GM18505 (cell line): ENCODE data around the gene CFB.

Experiments
- ATAC-seq: cut with Tn5 transposase; IDR thresholded peaks from one replicate; pipeline ENCODE4 v1.9.1; 2021; ENCODE audit not compliant: unreplicated experiment
- POLR2A ChIP-seq: IDR thresholded peaks from 4 replicates; pipeline ENCODE4 v1.6.1; 2011; ENCODE audit warnings: borderline replicate concordance; ENCODE audit not compliant: insufficient read depth, insufficient read length; ENCODE audit errors: extremely low read depth

Gene CFB

DNA sequence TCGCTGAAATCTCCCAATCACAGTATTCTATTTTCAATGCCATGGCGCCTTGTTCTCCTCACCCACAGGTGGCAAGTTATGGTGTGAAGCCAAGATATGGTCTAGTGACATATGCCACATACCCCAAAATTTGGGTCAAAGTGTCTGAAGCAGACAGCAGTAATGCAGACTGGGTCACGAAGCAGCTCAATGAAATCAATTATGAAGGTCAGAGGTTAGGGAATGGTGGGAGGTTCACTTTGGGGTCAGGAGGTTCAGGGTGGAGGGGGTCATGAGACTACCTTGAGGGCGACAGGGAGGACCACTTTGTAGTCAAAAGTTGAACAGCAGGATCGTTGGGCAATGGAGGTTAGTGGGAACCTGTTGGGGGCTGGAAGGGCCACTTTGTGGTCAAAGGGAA is 2.4 kb downstream of the CFB start:
- ATAC-seq = no peak
- no peak for TF ChIP-seq POLR2A

DNA sequence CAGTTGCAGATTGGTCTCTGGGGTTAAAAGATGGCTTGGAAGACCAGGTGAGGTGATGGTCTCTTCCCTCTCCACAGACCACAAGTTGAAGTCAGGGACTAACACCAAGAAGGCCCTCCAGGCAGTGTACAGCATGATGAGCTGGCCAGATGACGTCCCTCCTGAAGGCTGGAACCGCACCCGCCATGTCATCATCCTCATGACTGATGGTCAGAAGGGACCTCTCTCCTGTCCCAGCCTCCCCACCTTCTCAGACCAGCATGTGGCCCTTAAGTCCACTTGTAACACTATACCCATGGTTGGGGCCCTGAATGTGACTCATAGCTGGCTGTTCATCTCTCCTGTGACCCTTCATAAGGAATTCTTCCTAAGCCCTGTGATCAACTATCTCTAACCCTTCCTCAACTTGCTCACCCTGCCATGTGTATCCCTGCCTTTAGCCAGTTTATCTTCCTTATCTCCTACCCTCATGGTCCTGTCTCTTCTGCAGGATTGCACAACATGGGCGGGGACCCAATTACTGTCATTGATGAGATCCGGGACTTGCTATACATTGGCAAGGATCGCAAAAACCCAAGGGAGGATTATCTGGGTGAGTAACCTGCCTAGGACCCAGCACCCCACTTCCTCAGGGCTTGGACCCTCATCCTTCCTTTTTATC is 3.0 kb downstream of the CFB start:
- no peak for TF ChIP-seq POLR2A
- no peak for ATAC-seq

DNA sequence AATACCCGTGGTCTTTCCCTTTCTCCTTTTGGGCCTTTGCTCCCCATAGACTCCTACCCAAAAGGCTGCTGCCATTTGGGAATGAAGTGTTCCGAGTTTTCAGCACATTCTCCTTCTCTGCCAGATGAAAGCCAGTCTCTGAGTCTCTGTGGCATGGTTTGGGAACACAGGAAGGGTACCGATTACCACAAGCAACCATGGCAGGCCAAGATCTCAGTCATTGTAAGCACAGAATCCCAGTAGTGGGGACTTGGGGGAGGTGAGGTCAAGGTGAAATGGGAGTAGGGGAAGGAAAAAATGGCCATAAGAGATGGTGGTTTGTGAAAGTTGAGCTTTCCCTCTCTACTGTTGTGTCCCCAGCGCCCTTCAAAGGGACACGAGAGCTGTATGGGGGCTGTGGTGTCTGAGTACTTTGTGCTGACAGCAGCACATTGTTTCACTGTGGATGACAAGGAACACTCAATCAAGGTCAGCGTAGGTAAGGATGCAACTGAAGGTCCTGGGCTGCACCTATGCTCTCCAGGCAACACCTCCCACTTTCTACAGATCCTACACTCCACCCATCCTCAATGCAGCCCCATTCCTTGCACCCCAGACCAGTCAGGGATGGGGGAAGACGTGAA is 4.1 kb downstream of the CFB start:
- ATAC-seq = no peak
- TF ChIP-seq POLR2A = no peak

DNA sequence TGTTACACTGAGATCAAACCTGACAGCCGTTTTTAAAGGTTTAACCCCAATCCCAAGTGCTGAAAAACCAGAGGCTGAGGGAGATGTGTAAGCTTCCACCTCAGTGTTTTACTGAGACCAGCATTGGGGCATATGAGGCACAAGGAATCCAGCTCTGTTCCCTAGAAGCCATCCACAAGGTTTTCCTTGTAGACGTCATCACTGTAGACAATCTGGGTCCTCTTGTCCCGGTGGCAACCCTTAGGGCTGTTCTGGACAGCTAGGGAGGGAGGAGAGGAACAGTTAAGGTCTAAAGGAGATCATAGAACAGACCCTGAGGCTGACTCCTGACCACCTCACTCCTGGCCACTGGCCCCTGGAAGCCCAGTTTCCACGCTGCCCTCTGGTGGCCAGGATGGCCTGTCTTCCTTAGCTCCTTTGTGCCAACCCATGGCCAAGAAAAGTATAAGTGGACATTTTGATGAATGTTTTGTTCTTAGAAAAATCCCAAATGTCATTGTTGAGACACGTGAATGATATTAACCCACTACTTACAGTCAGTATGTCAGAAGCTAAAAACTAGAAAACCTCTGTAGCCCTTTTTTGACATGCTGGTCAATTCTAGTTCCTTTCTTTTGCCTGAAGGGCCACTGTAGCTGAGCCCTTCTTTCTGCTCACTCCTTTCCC is 6.4 kb downstream of the CFB start:
- TF ChIP-seq POLR2A = no peak
- no peak for ATAC-seq

DNA sequence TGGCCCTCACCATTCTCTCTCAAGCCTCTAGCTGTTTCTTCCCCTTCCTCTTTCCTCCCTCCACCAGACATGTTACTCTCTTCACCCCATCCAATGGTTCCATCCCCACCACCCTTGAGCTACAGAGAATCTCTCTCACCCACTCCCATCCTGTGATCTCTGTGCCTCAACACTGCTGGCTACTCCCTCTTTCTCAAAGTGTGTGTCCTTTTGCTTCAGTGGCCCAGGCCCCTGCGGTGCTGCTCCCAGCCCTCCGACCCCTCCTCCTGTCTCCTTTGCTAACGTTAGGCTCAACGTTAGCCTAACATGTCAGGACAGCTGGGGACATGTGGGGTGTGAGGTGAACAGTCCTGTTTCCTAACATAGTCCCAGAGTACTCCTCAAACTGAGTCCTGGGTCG is 7.0 kb downstream of the CFB start:
- no peak for ATAC-seq

DNA sequence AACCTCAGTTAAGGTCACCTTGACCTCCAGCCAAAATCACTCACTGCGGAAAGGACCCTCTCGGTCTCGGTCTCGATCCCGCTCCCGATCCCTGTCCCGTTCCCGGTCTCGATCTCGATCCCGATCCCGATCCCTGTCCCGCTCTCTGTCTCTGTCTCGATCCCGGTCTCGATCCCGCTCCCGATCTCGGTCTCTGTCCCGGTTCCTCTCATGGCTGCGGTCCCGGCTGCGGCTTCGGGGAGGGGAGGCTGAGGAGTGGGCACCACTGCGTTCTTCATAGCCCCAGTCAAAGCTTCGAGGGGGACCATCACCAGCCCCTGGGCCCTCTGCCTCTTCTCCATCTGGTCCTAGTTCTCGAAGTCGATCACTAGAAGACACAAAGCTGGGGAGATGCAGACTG is 8.6 kb downstream of the CFB start:
- no peak for ATAC-seq
- TF ChIP-seq POLR2A = no peak

More for the DNA sequence above, 7.0 kb downstream of the CFB start:
- no peak for TF ChIP-seq POLR2A

DNA sequence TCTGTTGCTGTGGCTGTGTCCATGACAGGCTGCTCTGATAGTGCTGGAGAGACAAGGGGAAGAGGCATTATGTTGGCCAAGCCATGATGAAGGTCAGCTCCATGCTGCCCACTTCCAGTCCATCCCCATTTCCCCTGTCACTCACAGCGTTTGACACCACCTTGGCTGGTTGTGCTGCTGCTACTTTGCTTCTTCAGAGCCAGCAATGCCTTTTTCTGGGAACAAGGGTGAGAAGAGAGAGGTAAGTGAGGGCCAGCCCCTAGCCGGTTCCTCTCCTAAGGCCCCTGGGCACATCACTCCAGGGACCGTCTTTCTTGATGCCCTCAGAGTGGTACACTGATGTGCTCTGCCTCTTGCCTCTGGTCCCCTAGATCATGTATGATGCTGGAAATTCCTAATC is 10.9 kb downstream of the CFB start:
- TF ChIP-seq POLR2A = no peak
- no peak for ATAC-seq

DNA sequence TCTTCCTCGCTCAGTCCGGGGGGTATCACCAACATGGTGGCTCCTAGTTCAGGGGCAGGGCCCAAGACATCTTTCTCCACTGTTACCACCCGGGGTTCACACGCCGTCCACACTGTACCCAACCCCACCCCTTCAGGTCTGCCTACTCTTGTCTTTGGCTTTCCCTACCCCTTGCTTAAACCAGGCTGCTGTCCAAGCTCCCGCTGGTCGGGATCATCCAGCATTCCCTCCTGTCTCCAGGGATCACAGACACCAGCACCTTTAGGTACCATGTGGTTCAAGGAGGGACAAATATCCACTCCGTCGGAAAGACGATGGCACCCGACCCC is 12.5 kb downstream of the CFB start:
- ATAC-seq = peak; percentile 10
- no peak for TF ChIP-seq POLR2A

DNA sequence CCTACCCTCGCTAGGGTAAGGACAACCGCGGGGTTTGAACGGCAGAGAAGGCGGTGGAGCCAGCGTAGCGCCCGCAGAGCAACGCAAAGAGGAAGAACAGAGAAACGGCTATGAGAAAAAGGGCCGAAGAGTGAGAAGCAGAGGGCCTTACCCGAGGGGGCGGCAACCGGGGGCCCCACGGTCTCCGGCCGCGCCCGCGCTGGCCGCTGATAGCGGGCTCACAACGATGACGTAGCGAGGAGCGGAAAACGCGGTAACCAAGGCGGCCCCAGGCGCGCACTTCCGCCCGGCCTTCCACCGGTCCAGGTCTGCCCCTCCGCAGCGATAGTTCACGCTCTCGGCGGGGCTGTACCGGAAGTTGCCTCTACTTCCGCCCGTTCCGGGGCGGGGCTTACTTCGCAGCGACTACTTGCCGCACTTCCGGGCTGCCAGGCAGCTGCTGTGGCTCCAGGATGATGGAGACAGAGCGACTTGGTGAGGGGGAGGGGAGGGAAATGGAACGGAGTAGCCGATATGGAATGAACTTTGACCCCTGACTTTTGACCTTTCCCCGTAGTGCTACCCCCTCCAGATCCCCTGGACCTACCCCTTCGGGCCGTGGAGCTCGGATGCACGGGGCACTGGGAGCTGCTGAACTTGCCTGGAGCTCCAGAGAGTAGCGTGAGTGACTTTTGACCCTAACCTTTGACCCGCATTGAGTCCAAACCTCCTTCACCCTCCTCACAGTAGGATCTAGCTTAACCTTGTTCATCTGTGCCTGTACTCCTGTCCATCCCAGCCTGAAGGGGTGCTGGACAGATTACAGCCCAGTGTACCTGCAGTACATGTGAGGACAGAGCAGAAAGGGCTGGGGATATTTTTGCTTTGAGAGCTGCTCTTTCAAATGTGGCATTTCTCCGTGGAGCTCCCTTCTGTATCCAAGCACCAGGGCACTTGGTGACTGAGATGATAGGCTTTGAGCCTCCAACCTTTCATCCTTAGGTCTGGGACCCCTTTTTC is 13.1 kb downstream of the CFB start, which contains the start of the genes NELFE and SKIC2:
Gene NELFE (minus strand): TSS at position 231 of the 999 bp plus-strand sequence. CDS start 525 bp downstream, outside the sequence.
Gene SKIC2 (plus strand): TSS at position 435 of the 999 bp plus-strand sequence. CDS start 18 bp downstream, at position 453.
- ATAC-seq = peak; percentile 97
- TF ChIP-seq POLR2A = peak; percentile 93

DNA sequence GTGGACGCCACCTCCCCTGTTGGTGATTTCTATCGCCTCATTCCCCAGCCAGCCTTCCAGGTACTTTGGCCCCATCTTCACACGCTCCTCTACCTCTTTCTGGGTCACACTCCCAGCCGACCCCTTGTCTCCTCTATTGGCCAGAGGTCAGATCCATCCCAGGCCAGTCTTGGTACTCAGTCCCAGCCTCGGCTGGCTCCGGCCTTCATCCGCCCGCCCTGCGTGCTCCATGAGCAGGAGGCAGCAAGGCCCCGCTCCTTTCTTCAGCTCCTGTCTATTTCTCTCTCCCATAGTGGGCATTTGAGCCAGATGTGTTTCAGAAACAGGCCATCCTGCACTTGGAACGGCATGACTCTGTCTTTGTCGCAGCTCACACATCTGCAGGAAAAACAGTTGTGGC is 15.7 kb downstream of the CFB start:
- no peak for TF ChIP-seq POLR2A
- no peak for ATAC-seq

DNA sequence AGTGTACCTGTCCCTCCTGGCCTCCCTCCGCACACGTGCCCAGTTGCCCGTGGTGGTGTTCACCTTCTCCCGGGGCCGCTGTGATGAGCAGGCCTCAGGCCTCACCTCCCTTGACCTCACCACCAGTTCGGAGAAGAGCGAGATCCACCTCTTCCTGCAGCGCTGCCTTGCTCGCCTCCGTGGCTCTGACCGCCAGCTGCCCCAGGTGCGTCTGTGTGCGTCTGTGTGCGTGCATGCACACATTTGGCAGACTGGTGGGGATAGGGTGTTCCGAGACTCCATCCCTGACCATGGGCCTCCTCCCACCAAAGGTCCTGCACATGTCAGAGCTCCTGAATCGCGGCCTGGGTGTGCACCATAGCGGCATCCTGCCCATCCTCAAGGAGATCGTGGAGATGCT is 18.0 kb downstream of the CFB start:
- ATAC-seq = no peak
- no peak for TF ChIP-seq POLR2A

DNA sequence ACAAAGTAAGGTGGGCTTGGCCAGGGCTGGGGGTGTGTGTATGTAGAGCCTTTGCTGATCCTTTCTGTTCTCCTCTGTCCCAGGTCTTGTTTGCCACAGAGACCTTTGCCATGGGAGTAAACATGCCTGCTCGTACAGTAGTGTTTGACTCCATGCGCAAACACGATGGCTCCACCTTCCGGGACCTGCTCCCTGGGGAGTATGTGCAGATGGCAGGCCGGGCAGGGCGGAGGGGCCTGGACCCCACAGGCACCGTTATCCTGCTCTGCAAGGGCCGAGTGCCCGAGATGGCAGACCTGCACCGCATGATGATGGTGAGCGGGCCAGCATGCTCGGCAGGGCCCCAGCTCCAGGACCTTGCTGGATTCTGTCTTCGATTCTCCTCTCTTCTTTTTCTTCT is 19.8 kb downstream of the CFB start:
- no peak for TF ChIP-seq POLR2A
- ATAC-seq = no peak

DNA sequence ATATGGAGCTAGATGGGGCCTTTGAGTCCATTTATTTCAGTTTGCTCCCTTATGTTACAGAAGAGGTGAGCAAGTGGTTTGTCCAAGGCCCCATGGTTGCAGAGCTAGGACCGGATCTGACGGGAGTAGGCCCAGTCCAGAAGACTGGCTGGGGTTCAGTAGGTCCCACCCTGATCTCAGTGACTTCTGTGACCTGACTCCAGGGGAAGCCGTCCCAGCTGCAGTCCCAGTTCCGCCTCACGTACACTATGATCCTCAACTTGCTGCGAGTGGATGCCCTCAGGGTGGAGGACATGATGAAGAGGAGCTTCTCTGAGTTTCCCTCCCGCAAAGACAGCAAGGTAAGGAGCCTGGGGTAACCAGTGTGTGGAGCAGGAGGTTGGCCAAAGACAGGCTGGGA is 20.6 kb downstream of the CFB start:
- ATAC-seq = no peak
- TF ChIP-seq POLR2A = no peak

DNA sequence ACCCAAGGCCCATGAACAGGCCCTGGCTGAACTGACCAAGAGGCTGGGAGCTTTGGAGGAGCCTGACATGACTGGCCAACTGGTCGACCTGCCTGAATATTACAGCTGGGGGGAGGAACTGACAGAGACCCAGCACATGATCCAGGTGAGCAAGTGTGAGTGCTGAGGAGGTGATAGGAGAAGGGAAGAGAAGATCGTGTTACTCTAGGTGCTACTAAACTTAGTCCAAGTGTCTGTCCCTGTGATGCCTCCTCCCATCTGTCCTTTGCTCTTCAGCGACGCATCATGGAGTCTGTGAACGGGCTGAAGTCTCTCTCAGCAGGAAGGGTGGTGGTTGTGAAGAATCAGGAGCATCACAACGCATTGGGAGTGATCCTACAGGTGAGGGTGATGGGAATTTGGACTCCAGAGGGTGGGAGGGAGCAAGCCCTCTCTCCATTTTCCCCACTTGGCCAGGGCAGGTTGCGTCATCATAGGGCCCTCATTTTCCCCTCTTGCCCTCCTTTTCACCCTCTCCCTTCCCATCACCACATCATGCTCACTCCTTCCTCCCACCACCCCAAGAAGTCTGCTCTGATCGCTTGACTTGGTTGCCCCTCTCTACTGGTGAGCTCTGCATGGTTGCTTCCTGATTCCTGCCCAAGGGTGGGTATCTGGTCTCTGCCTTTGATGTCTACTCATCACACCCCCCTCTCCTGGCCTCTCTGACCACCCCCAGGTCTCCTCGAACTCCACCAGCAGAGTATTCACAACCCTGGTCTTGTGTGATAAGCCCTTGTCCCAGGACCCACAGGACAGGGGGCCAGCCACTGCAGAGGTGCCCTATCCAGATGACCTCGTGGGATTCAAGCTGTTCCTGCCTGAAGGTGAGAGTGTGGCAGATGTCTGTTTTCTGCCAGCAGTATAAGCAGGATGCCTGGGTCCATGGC is 21.4 kb downstream of the CFB start:
- no peak for ATAC-seq
- no peak for TF ChIP-seq POLR2A
